ENCODE results near the gene GCA. TPM values are rescaled to one million over a fixed set of nuclear protein-coding genes. Genes with fewer than 3 reads are reported as not detected.

The GCA gene
- total and polyA plus RNA-seq, 2 of the 4 experiments (the other 2 are of a cell fraction), result 2.2 to 3.6 TPM

DNA sequence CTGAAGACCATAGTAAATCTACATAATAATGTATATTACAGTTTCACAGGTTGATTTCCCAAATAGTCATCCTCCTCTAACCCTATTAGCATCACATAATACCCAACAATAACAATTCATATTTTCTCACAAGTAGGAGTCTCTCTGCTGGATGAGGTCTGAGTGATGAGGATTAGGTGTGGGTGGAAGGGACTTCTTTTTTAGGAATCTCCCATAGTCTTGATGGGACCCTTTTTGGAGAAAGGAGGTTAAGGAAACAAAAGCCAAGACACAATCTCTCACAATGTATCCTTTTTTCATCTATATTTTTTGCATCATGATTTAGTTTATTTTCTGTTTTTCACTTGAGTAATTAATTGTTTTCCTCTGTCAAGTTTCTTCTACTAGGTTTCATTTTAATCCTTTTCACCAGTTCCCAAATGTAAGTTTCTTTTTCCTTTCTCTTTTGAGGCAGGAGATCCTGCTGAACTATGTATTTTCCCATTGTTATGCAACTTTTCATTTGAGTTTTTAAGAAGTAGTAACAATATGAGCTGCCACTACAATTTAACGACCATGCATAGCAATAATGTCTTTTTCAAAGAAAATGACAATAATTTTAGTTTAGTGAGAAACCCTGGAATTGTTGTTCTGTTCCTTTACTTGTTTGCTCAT lies 22.9 kb upstream of the GCA start:
- Histone ChIP-seq H3K4ac (ENCODE audit: low read depth, low read length) (no peak overlapping the region), H3K36me3 (ENCODE audit: control insufficient read depth, insufficient read depth, low read length) (no peaks in the 10 kb centered on the region), H3K9me1 (ENCODE audit: insufficient read depth, low read length) (no peaks in the 10 kb centered on the region), H4K20me1 (ENCODE audit: insufficient read depth, low read length) (no peaks in the 10 kb centered on the region), H2AK5ac (ENCODE audit: low read depth, low read length) (no peak overlapping the region), H3K4me2 (ENCODE audit: low read depth, low read length) (no peak overlapping the region), H2BK120ac (ENCODE audit: low read depth, low read length) (no peak overlapping the region), H2BK15ac (ENCODE audit: low read depth, low read length) (no peak overlapping the region), H4K8ac (ENCODE audit: low read depth in 2 of 2, low read length in 2 of 2) (no peak overlapping the region), H3K79me1 (ENCODE audit: low read depth in 1 of 2, low read length in 2 of 2) (no peaks in the 10 kb centered on the region), H3K14ac (replicated peaks; ENCODE audit: low read depth, low read length) (no peak overlapping the region), H4K91ac (ENCODE audit: insufficient read depth, low read depth, low read length) (no peak overlapping the region), H3K56ac (ENCODE audit: extremely low read depth, insufficient read depth, low read length) (no peak overlapping the region), H2AK9ac (replicated peaks; ENCODE audit: low read depth, low read length, poor library complexity) (no peak overlapping the region), H4K5ac (ENCODE audit: low read depth, low read length) (no peak overlapping the region), H3K4me3 (ENCODE audit: insufficient read depth, low read depth, low read length) (no peak overlapping the region), H2BK20ac (ENCODE audit: low read depth, low read length) (no peak overlapping the region), H3K4me1 (ENCODE audit: control insufficient read depth, insufficient read depth, low read length) (no peaks in the 10 kb centered on the region), H3K9ac (ENCODE audit: low read depth, low read length) (no peak overlapping the region), H3K27me3 (ENCODE audit: control insufficient read depth, insufficient read depth, low read length) (peaks cover 2% of the 10 kb centered on the region; the same call in 1 of the 2 replicates), H3K9me3 (ENCODE audit: control insufficient read depth, insufficient read depth, low read length) (no peaks in the 10 kb centered on the region), H2AFZ (replicated peaks; ENCODE audit: low read length, poor library complexity) (no peak overlapping the region), H3K18ac (ENCODE audit: low read depth, low read length) (no peak overlapping the region), H3K23ac (ENCODE audit: low read depth, low read length) (no peak overlapping the region), H3K27ac (ENCODE audit: insufficient read depth, low read length) (no peak overlapping the region), H2BK5ac (ENCODE audit: low read depth, low read length, poor library complexity, severe bottlenecking) (no peak overlapping the region)
- CTCF ChIA-PET, result no interaction called here
- ATAC-seq (ENCODE audit: low read depth), result no peak
- dilution Hi-C loops (cut with HindIII; ENCODE audit: low sequenced_read_pairs, unreplicated experiment) (no loop called here), intact Hi-C loops (cut with micrococcal nuclease) (no loop called here), in situ Hi-C loops (cut with MboI; ENCODE audit: low sequenced_read_pairs) (loop anchor here (25.0 kb wide), 1 partner anchor 334 kb away; no protein-coding TSS in a partner anchor)
- TF ChIP-seq, protein P1, sequence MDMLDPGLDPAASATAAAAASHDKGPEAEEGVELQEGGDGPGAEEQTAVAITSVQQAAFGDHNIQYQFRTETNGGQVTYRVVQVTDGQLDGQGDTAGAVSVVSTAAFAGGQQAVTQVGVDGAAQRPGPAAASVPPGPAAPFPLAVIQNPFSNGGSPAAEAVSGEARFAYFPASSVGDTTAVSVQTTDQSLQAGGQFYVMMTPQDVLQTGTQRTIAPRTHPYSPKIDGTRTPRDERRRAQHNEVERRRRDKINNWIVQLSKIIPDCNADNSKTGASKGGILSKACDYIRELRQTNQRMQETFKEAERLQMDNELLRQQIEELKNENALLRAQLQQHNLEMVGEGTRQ (IDR thresholded peaks at IDR 0.05; ENCODE audit: low read depth, low read length), result no peak
- no peak for TF ChIP-seq FOS (IDR thresholded peaks at IDR 0.05; ENCODE audit: low read depth, low read length)
- TF ChIP-seq BHLHE40 (IDR thresholded peaks at IDR 0.05; ENCODE audit: low read depth, low read length), result no peak
- no peak for TF ChIP-seq MXI1 (IDR thresholded peaks at IDR 0.05; ENCODE audit: borderline replicate concordance, low read depth, low read length)
- no peak for TF ChIP-seq RAD21 (IDR thresholded peaks at IDR 0.05; ENCODE audit: low read length)
- TF ChIP-seq SMC3 (IDR thresholded peaks at IDR 0.05; ENCODE audit: low read depth, low read length), result no peak
- no peak for TF ChIP-seq MAZ (IDR thresholded peaks at IDR 0.05; ENCODE audit: borderline replicate concordance, low read depth, low read length)
- TF ChIP-seq CHD1 (IDR thresholded peaks at IDR 0.05; ENCODE audit: low read depth, low read length), result no peak
- no peak for TF ChIP-seq CEBPB (IDR thresholded peaks at IDR 0.05; ENCODE audit: low read depth, low read length)
- no peak for TF ChIP-seq MAFK (IDR thresholded peaks at IDR 0.05; ENCODE audit: low read depth, low read length)
- no peak for TF ChIP-seq RFX5 (IDR thresholded peaks at IDR 0.05; ENCODE audit: low read depth, low read length)
- no peak for TF ChIP-seq POLR2A (IDR thresholded peaks at IDR 0.05; ENCODE audit: low read depth, low read length)
- TF ChIP-seq ELK1 (IDR thresholded peaks at IDR 0.05; ENCODE audit: borderline replicate concordance, low read depth, low read length), result no peak
- TF ChIP-seq NFE2L2 (IDR thresholded peaks at IDR 0.05; ENCODE audit: low read depth, low read length), result no peak
- no peak for TF ChIP-seq RCOR1 (IDR thresholded peaks at IDR 0.05; ENCODE audit: insufficient replicate concordance, low read length)
- TF ChIP-seq, protein P2, sequence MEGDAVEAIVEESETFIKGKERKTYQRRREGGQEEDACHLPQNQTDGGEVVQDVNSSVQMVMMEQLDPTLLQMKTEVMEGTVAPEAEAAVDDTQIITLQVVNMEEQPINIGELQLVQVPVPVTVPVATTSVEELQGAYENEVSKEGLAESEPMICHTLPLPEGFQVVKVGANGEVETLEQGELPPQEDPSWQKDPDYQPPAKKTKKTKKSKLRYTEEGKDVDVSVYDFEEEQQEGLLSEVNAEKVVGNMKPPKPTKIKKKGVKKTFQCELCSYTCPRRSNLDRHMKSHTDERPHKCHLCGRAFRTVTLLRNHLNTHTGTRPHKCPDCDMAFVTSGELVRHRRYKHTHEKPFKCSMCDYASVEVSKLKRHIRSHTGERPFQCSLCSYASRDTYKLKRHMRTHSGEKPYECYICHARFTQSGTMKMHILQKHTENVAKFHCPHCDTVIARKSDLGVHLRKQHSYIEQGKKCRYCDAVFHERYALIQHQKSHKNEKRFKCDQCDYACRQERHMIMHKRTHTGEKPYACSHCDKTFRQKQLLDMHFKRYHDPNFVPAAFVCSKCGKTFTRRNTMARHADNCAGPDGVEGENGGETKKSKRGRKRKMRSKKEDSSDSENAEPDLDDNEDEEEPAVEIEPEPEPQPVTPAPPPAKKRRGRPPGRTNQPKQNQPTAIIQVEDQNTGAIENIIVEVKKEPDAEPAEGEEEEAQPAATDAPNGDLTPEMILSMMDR (conservative IDR thresholded peaks at IDR 0.05; ENCODE audit: low read depth, low read length), result no peak
- DNase-seq, result no peak
- BruUV-seq (replicated peaks), result no TSS peak
- POLR2A ChIA-PET (ENCODE audit: unreplicated experiment), result no interaction called here
- WGBS, 2 experiments (ENCODE audit: extremely low coverage in 2 of 2, insufficient read length in 1 of 2), result no CpG with 5 or more reads among the region's 1 CpG

Measured in IMR-90 (cell line).